ENCODE measurements around the gene CEBPZ.

CEBPZ gene

GRCh38 chr2:37180640-37181039 lies 50.8 kb downstream of the CEBPZ start:
- no peak for DNase-seq (ENCODE audit: low spot score)
- TF ChIP-seq CTCF (conservative IDR thresholded peaks at IDR 0.05; ENCODE audit: low read depth): no peak
- H3K27ac ChIP-seq: no peak overlapping the region
- ChIA-PET POLR2A (ENCODE audit: low non-redundant PET) (no interaction called here), CTCF (interaction anchor here (0.6 kb wide), 1 partner anchor 159 kb away, joined by 3 read pairs; no protein-coding TSS in a partner anchor)

- H3K27ac ChIP-seq: no peak overlapping the region
- POLR2A ChIA-PET (ENCODE audit: low non-redundant PET): no interaction called here
- DNase-seq (ENCODE audit: low spot score): no peak
- CTCF ChIA-PET: interaction anchor here (0.6 kb wide), 1 partner anchor 159 kb away, joined by 3 read pairs; no protein-coding TSS in a partner anchor
- no peak for TF ChIP-seq CTCF (conservative IDR thresholded peaks at IDR 0.05; ENCODE audit: low read depth)
Observed at GRCh38 chr2:37180006-37180639, 51.3 kb downstream of the CEBPZ start.

GRCh38 chr2:37173741-37174140 lies 57.7 kb downstream of the CEBPZ start:
- no peak overlapping the region for H3K27ac ChIP-seq
- no peak for TF ChIP-seq CTCF (conservative IDR thresholded peaks at IDR 0.05; ENCODE audit: low read depth)
- ChIA-PET POLR2A (ENCODE audit: low non-redundant PET) (no interaction called here), CTCF (no interaction called here)
- DNase-seq (ENCODE audit: low spot score): no peak

GRCh38 chr2:37171624-37171950 lies 59.8 kb downstream of the CEBPZ start:
- no peak for DNase-seq (ENCODE audit: low spot score)
- no peak for TF ChIP-seq CTCF (conservative IDR thresholded peaks at IDR 0.05; ENCODE audit: low read depth)
- H3K27ac ChIP-seq: no peak overlapping the region
- ChIA-PET POLR2A (ENCODE audit: low non-redundant PET) (no interaction called here), CTCF (no interaction called here)

GRCh38 chr2:37168217-37168981 lies 63.0 kb downstream of the CEBPZ start:
- DNase-seq (ENCODE audit: low spot score): peak; percentile 66
- CTCF ChIA-PET: interaction anchor here (0.5 to 0.7 kb wide), 5 partner anchors 11 to 1400 kb away, joined by 3 to 5 read pairs (median 3); no protein-coding TSS in a partner anchor
- peak; percentile 68 for TF ChIP-seq CTCF (conservative IDR thresholded peaks at IDR 0.05; ENCODE audit: low read depth)
- H3K27ac ChIP-seq: no peak overlapping the region
- POLR2A ChIA-PET (ENCODE audit: low non-redundant PET): no interaction called here

GRCh38 chr2:37167636-37168180 lies 63.7 kb downstream of the CEBPZ start:
- TF ChIP-seq CTCF (conservative IDR thresholded peaks at IDR 0.05; ENCODE audit: low read depth): no peak
- ChIA-PET POLR2A (ENCODE audit: low non-redundant PET) (no interaction called here), CTCF (interaction anchor here (0.5 to 0.7 kb wide), 2 partner anchors 14 to 1399 kb away, joined by 3 to 5 read pairs; no protein-coding TSS in a partner anchor)
- DNase-seq (ENCODE audit: low spot score): no peak
- no peak overlapping the region for H3K27ac ChIP-seq

All from RWPE1 (cell line).